ENCODE results near the gene TPK1. TPM values are rescaled to one million over a fixed set of nuclear protein-coding genes. Genes with fewer than 3 reads are reported as not detected.

The TPK1 gene
- total RNA-seq, 1 donor from 2014 or later: 7.3 TPM

- no peak overlapping the region for H3K9ac ChIP-seq (ENCODE audit: low read depth in 1 of 3, low read length in 3 of 3)
Measured at GRCh38 chr7:144531181-144531580, 304.7 kb downstream of the TPK1 start.

GRCh38 chr7:144529269-144529926 lies 306.5 kb downstream of the TPK1 start:
- H3K36me3 ChIP-seq (ENCODE audit: control insufficient read depth in 3 of 3, insufficient read depth in 3 of 3, low read length in 3 of 3): no peaks in the 10 kb centered on the region
- H3K4me3 ChIP-seq (ENCODE audit: low read length in 3 of 3): no peak overlapping the region
- no peak overlapping the region for H3K9ac ChIP-seq (ENCODE audit: low read depth in 1 of 3, low read length in 3 of 3)

More at GRCh38 chr7:144531181-144531580, 304.7 kb downstream of the TPK1 start:
- H3K27ac ChIP-seq (ENCODE audit: low read depth, low read length): no peak overlapping the region
- no peaks in the 10 kb centered on the region for H3K36me3 ChIP-seq (ENCODE audit: control insufficient read depth in 3 of 3, insufficient read depth in 3 of 3, low read length in 3 of 3)
- H3K4me3 ChIP-seq (ENCODE audit: low read length in 3 of 3): no peak overlapping the region
- H3K4me1 ChIP-seq (ENCODE audit: control insufficient read depth in 3 of 3, insufficient read depth in 3 of 3, low read length in 3 of 3): no peaks in the 10 kb centered on the region
- no peaks in the 10 kb centered on the region for H3K9me3 ChIP-seq (ENCODE audit: control insufficient read depth in 3 of 3, low read length in 3 of 3)
- H3K27me3 ChIP-seq (ENCODE audit: control insufficient read depth in 3 of 3, insufficient read depth in 3 of 3, low read length in 3 of 3): no peaks in the 10 kb centered on the region

GRCh38 chr7:144528536-144529045 lies 307.3 kb downstream of the TPK1 start:
- Histone ChIP-seq H3K9ac (ENCODE audit: low read depth in 1 of 3, low read length in 3 of 3) (no peak overlapping the region), H3K4me3 (ENCODE audit: low read length in 3 of 3) (no peak overlapping the region), H3K27ac (ENCODE audit: low read depth, low read length) (no peak overlapping the region), H3K4me1 (ENCODE audit: control insufficient read depth in 3 of 3, insufficient read depth in 3 of 3, low read length in 3 of 3) (no peaks in the 10 kb centered on the region), H3K9me3 (ENCODE audit: control insufficient read depth in 3 of 3, low read length in 3 of 3) (no peaks in the 10 kb centered on the region), H3K36me3 (ENCODE audit: control insufficient read depth in 3 of 3, insufficient read depth in 3 of 3, low read length in 3 of 3) (no peaks in the 10 kb centered on the region), H3K27me3 (ENCODE audit: control insufficient read depth in 3 of 3, insufficient read depth in 3 of 3, low read length in 3 of 3) (no peaks in the 10 kb centered on the region)

More at GRCh38 chr7:144529269-144529926, 306.5 kb downstream of the TPK1 start:
- Histone ChIP-seq H3K4me1 (ENCODE audit: control insufficient read depth in 3 of 3, insufficient read depth in 3 of 3, low read length in 3 of 3) (no peaks in the 10 kb centered on the region), H3K27ac (ENCODE audit: low read depth, low read length) (no peak overlapping the region), H3K27me3 (ENCODE audit: control insufficient read depth in 3 of 3, insufficient read depth in 3 of 3, low read length in 3 of 3) (no peaks in the 10 kb centered on the region), H3K9me3 (ENCODE audit: control insufficient read depth in 3 of 3, low read length in 3 of 3) (no peaks in the 10 kb centered on the region)

- H3K4me3 ChIP-seq (ENCODE audit: low read length in 3 of 3): no peak overlapping the region
- no peaks in the 10 kb centered on the region for H3K27me3 ChIP-seq (ENCODE audit: control insufficient read depth in 3 of 3, insufficient read depth in 3 of 3, low read length in 3 of 3)
- no peaks in the 10 kb centered on the region for H3K4me1 ChIP-seq (ENCODE audit: control insufficient read depth in 3 of 3, insufficient read depth in 3 of 3, low read length in 3 of 3)
- no peaks in the 10 kb centered on the region for H3K36me3 ChIP-seq (ENCODE audit: control insufficient read depth in 3 of 3, insufficient read depth in 3 of 3, low read length in 3 of 3)
- H3K27ac ChIP-seq (ENCODE audit: low read depth, low read length): no peak overlapping the region
- H3K9ac ChIP-seq (ENCODE audit: low read depth in 1 of 3, low read length in 3 of 3): no peak overlapping the region
- no peaks in the 10 kb centered on the region for H3K9me3 ChIP-seq (ENCODE audit: control insufficient read depth in 3 of 3, low read length in 3 of 3)
Measured at GRCh38 chr7:144527051-144527471, 308.8 kb downstream of the TPK1 start.

- Histone ChIP-seq H3K36me3 (ENCODE audit: control insufficient read depth in 3 of 3, insufficient read depth in 3 of 3, low read length in 3 of 3) (no peaks in the 10 kb centered on the region), H3K4me3 (ENCODE audit: low read length in 3 of 3) (no peak overlapping the region), H3K9ac (ENCODE audit: low read depth in 1 of 3, low read length in 3 of 3) (no peak overlapping the region), H3K4me1 (ENCODE audit: control insufficient read depth in 3 of 3, insufficient read depth in 3 of 3, low read length in 3 of 3) (no peaks in the 10 kb centered on the region), H3K9me3 (ENCODE audit: control insufficient read depth in 3 of 3, low read length in 3 of 3) (no peaks in the 10 kb centered on the region), H3K27ac (ENCODE audit: low read depth, low read length) (no peak overlapping the region), H3K27me3 (ENCODE audit: control insufficient read depth in 3 of 3, insufficient read depth in 3 of 3, low read length in 3 of 3) (no peaks in the 10 kb centered on the region)
Measured at GRCh38 chr7:144525956-144526355, 309.9 kb downstream of the TPK1 start.

- H3K36me3 ChIP-seq (ENCODE audit: control insufficient read depth in 3 of 3, insufficient read depth in 3 of 3, low read length in 3 of 3): no peaks in the 10 kb centered on the region
- no peaks in the 10 kb centered on the region for H3K27me3 ChIP-seq (ENCODE audit: control insufficient read depth in 3 of 3, insufficient read depth in 3 of 3, low read length in 3 of 3)
Measured at GRCh38 chr7:144524271-144524670, 311.6 kb downstream of the TPK1 start.

GRCh38 chr7:144523621-144524020 lies 312.2 kb downstream of the TPK1 start:
- no peaks in the 10 kb centered on the region for H3K27me3 ChIP-seq (ENCODE audit: control insufficient read depth in 3 of 3, insufficient read depth in 3 of 3, low read length in 3 of 3)
- H3K36me3 ChIP-seq (ENCODE audit: control insufficient read depth in 3 of 3, insufficient read depth in 3 of 3, low read length in 3 of 3): no peaks in the 10 kb centered on the region
- no peak overlapping the region for H3K27ac ChIP-seq (ENCODE audit: low read depth, low read length)
- H3K4me1 ChIP-seq (ENCODE audit: control insufficient read depth in 3 of 3, insufficient read depth in 3 of 3, low read length in 3 of 3): peaks cover 0 to 2% (median 0%) of the 10 kb centered on the region in 3 donors
- H3K4me3 ChIP-seq (ENCODE audit: low read length in 3 of 3): no peak overlapping the region
- H3K9ac ChIP-seq (ENCODE audit: low read depth in 1 of 3, low read length in 3 of 3): no peak overlapping the region
- H3K9me3 ChIP-seq (ENCODE audit: control insufficient read depth in 3 of 3, low read length in 3 of 3): no peaks in the 10 kb centered on the region

More at GRCh38 chr7:144524271-144524670, 311.6 kb downstream of the TPK1 start:
- no peaks in the 10 kb centered on the region for H3K9me3 ChIP-seq (ENCODE audit: control insufficient read depth in 3 of 3, low read length in 3 of 3)
- no peak overlapping the region for H3K27ac ChIP-seq (ENCODE audit: low read depth, low read length)
- H3K9ac ChIP-seq (ENCODE audit: low read depth in 1 of 3, low read length in 3 of 3): no peak overlapping the region
- no peak overlapping the region for H3K4me3 ChIP-seq (ENCODE audit: low read length in 3 of 3)
- H3K4me1 ChIP-seq (ENCODE audit: control insufficient read depth in 3 of 3, insufficient read depth in 3 of 3, low read length in 3 of 3): peaks cover 0 to 2% (median 0%) of the 10 kb centered on the region in 3 donors

- Histone ChIP-seq H3K27me3 (ENCODE audit: control insufficient read depth in 3 of 3, insufficient read depth in 3 of 3, low read length in 3 of 3) (no peaks in the 10 kb centered on the region), H3K9me3 (ENCODE audit: control insufficient read depth in 3 of 3, low read length in 3 of 3) (no peaks in the 10 kb centered on the region), H3K4me1 (ENCODE audit: control insufficient read depth in 3 of 3, insufficient read depth in 3 of 3, low read length in 3 of 3) (peaks cover 0 to 2% (median 0%) of the 10 kb centered on the region in 3 donors), H3K9ac (ENCODE audit: low read depth in 1 of 3, low read length in 3 of 3) (no peak overlapping the region), H3K4me3 (ENCODE audit: low read length in 3 of 3) (no peak overlapping the region), H3K36me3 (ENCODE audit: control insufficient read depth in 3 of 3, insufficient read depth in 3 of 3, low read length in 3 of 3) (no peaks in the 10 kb centered on the region), H3K27ac (ENCODE audit: low read depth, low read length) (no peak overlapping the region)
Measured at GRCh38 chr7:144519925-144520324, 315.9 kb downstream of the TPK1 start.

- no peak overlapping the region for H3K9ac ChIP-seq (ENCODE audit: low read depth in 1 of 3, low read length in 3 of 3)
- no peaks in the 10 kb centered on the region for H3K27me3 ChIP-seq (ENCODE audit: control insufficient read depth in 3 of 3, insufficient read depth in 3 of 3, low read length in 3 of 3)
- H3K4me1 ChIP-seq (ENCODE audit: control insufficient read depth in 3 of 3, insufficient read depth in 3 of 3, low read length in 3 of 3): peaks cover 0 to 2% (median 0%) of the 10 kb centered on the region in 3 donors
- no peaks in the 10 kb centered on the region for H3K9me3 ChIP-seq (ENCODE audit: control insufficient read depth in 3 of 3, low read length in 3 of 3)
- H3K4me3 ChIP-seq (ENCODE audit: low read length in 3 of 3): no peak overlapping the region
- H3K36me3 ChIP-seq (ENCODE audit: control insufficient read depth in 3 of 3, insufficient read depth in 3 of 3, low read length in 3 of 3): no peaks in the 10 kb centered on the region
- H3K27ac ChIP-seq (ENCODE audit: low read depth, low read length): no peak overlapping the region
Measured at GRCh38 chr7:144518360-144518759, 317.5 kb downstream of the TPK1 start.

- H3K4me3 ChIP-seq (ENCODE audit: low read length in 3 of 3): no peak overlapping the region
- H3K27ac ChIP-seq (ENCODE audit: low read depth, low read length): no peak overlapping the region
- no peaks in the 10 kb centered on the region for H3K9me3 ChIP-seq (ENCODE audit: control insufficient read depth in 3 of 3, low read length in 3 of 3)
- no peaks in the 10 kb centered on the region for H3K36me3 ChIP-seq (ENCODE audit: control insufficient read depth in 3 of 3, insufficient read depth in 3 of 3, low read length in 3 of 3)
- H3K27me3 ChIP-seq (ENCODE audit: control insufficient read depth in 3 of 3, insufficient read depth in 3 of 3, low read length in 3 of 3): no peaks in the 10 kb centered on the region
- H3K9ac ChIP-seq (ENCODE audit: low read depth in 1 of 3, low read length in 3 of 3): no peak overlapping the region
- H3K4me1 ChIP-seq (ENCODE audit: control insufficient read depth in 3 of 3, insufficient read depth in 3 of 3, low read length in 3 of 3): peaks cover 0 to 2% (median 0%) of the 10 kb centered on the region in 3 donors
Measured at GRCh38 chr7:144517749-144518148, 318.1 kb downstream of the TPK1 start.
